Keratinocyte (primary cell): ENCODE data around the gene STK33. TPM values are rescaled to one million over a fixed set of nuclear protein-coding genes. Genes with fewer than 3 reads are reported as not detected.

Source experiments
- DNase-seq: peaks from one replicate; pipeline ENCODE4 v3.0.0-alpha.2; 2011; ENCODE audit warnings: low read depth, missing footprints, low spot score
- FAIRE-seq: peaks from 2 replicates; lab custom pipeline; 2011; peaks lifted over from hg19 to GRCh38; lab: Jason Lieb, UNC
- H2AFZ ChIP-seq: 2 replicates; pipeline ENCODE4 v1.6.0; 2012; ENCODE audit warnings: low read length, control low read depth, inconsistent platforms; ENCODE audit not compliant: control insufficient read depth
- H3K27ac ChIP-seq: 2 replicates; pipeline ENCODE4 v1.5.1; 2011; ENCODE audit warnings: low read length; ENCODE audit not compliant: control insufficient read depth, insufficient read depth
- H3K27me3 ChIP-seq: 3 replicates; pipeline ENCODE4 v1.6.0; 2011; ENCODE audit warnings: low read length; ENCODE audit not compliant: control insufficient read depth, insufficient read depth; ENCODE audit errors: extremely low read depth
- H3K36me3 ChIP-seq, 2 experiments: 2 replicates in 1 of 2; 3 replicates in 1 of 2; pipeline ENCODE4 v1.5.1; 2011; ENCODE audit warnings: low read length in 2 of 2, mild to moderate bottlenecking in 1 of 2; ENCODE audit not compliant: control insufficient read depth in 2 of 2, insufficient read depth in 2 of 2; ENCODE audit errors: extremely low read depth in 1 of 2
- H3K4me1 ChIP-seq: 3 replicates; pipeline ENCODE4 v1.5.1; 2011; ENCODE audit warnings: low read length; ENCODE audit not compliant: control insufficient read depth, insufficient read depth; ENCODE audit errors: extremely low read depth
- H3K4me2 ChIP-seq: 3 replicates; pipeline ENCODE4 v1.6.0; 2011; ENCODE audit warnings: low read depth, low read length; ENCODE audit not compliant: control insufficient read depth, insufficient read depth; ENCODE audit errors: extremely low read depth
- H3K4me3 ChIP-seq, 3 experiments: fragments of 200-600 bp in 1 of 3; sonication (generic) in 1 of 3; 2 replicates in 2 of 3; 3 replicates in 1 of 3; pipeline ENCODE4 v1.5.1; 2011 to 2016; ENCODE audit warnings: low read length in 3 of 3, mild to moderate bottlenecking in 3 of 3, control low read depth in 2 of 3, inconsistent platforms in 1 of 3, low read depth in 1 of 3, mixed read lengths in 1 of 3, mixed run types in 1 of 3, moderate library complexity in 1 of 3; ENCODE audit not compliant: control insufficient read depth in 2 of 3, insufficient read depth in 2 of 3; ENCODE audit errors: extremely low read depth in 1 of 3
- H3K79me2 ChIP-seq: 2 replicates; pipeline ENCODE4 v1.6.0; 2012; ENCODE audit warnings: low read length; ENCODE audit not compliant: control insufficient read depth, insufficient read depth
- H3K9ac ChIP-seq: 3 replicates; pipeline ENCODE4 v1.6.0; 2011; ENCODE audit warnings: low read length; ENCODE audit not compliant: control insufficient read depth, insufficient read depth; ENCODE audit errors: extremely low read depth
- H3K9me1 ChIP-seq: 3 replicates; pipeline ENCODE4 v1.6.0; 2011; ENCODE audit warnings: low read length; ENCODE audit not compliant: control insufficient read depth, insufficient read depth; ENCODE audit errors: extremely low read depth
- H3K9me3 ChIP-seq: 2 replicates; pipeline ENCODE4 v1.5.1; 2012; ENCODE audit warnings: low read depth, low read length; ENCODE audit not compliant: control insufficient read depth
- H4K20me1 ChIP-seq: 3 replicates; pipeline ENCODE4 v1.6.0; 2011; ENCODE audit warnings: low read length; ENCODE audit not compliant: control insufficient read depth, insufficient read depth; ENCODE audit errors: extremely low read depth
- EZH2 ChIP-seq: IDR thresholded peaks from one replicate; pipeline ENCODE4 v1.6.1; 2012; ENCODE audit warnings: inconsistent platforms, mild to moderate bottlenecking, low read length, moderate library complexity
- dilution Hi-C: fragments of 300-500 bp; cut with MboI; formaldehyde crosslinking; loops from one replicate; pipeline ENCODE4 v1.7.0; 2020; ENCODE audit warnings: low sequenced_read_pairs; ENCODE audit not compliant: extremely low pct_ligation_motif_present
- polyA plus RNA-seq, 5 experiments: library from polyadenylated mRNA; depleted of rRNA in 3 of 5; stranded (reverse) in 3 of 5; stranded (forward) in 1 of 5; unstranded in 1 of 5; fragments of >200 nt; gene quantifications; 1 replicate in 1 of 5; 2 replicates in 3 of 5; 3 replicates in 1 of 5; pipeline versions ENCODE4 v1.2.1 to v1.2.3, GENCODE V29; 2011 to 2012; ENCODE audit warnings: missing spikeins in 2 of 5, low read depth in 1 of 5, low replicate concordance in 1 of 5
- TF ChIP-seq, protein P1 (sequence below), 3 experiments: IDR thresholded peaks in 1 of 3; conservative IDR thresholded peaks in 1 of 3; optimal IDR thresholded peaks in 1 of 3; 2 replicates in 2 of 3; 3 replicates in 1 of 3; pipeline versions ENCODE3 to v1.5.1; 2011; ENCODE audit warnings: low read length in 3 of 3, mild to moderate bottlenecking in 3 of 3, moderate library complexity in 2 of 3, control low read depth in 1 of 3, inconsistent platforms in 1 of 3; ENCODE audit not compliant: insufficient read depth in 2 of 3; ENCODE audit errors: extremely low read depth in 1 of 3

The STK33 gene
- polyA plus RNA-seq, 1 donor (not counting 4 experiments of a cell fraction or from before 2014, with no cell fraction given): 0.05 TPM

DNA sequence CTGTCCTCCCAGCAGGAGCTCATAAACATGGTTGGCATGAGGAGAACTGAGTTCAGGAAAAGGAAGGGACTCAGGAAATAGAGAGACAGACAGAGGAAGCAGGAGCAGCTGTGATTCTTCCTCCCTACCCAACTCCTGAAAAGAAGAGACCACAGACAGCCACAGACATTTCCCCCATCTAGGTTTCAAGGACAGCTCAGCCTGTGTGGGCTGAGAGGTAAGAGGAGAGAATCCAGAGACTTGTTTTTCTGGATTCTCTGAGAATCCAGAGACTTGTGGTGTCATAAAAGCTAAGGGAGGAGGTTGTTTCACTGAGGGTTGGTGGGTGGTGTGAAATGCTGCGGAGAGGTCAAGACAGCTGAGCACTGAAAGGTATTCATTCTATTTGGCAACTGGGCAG is 19.0 kb upstream of the STK33 start:
- DNase-seq (no peak), FAIRE-seq (no peak)
- H3K9ac ChIP-seq: no peak overlapping the region
- no peaks in the 10 kb centered on the region for H4K20me1 ChIP-seq
- peaks cover 0 to 7% of the 10 kb centered on the region in 2 experiments for H3K36me3 ChIP-seq
- no peaks in the 10 kb centered on the region for H3K9me3 ChIP-seq
- H3K4me1 ChIP-seq: peaks cover 7% of the 10 kb centered on the region
- TF ChIP-seq, protein P1, sequence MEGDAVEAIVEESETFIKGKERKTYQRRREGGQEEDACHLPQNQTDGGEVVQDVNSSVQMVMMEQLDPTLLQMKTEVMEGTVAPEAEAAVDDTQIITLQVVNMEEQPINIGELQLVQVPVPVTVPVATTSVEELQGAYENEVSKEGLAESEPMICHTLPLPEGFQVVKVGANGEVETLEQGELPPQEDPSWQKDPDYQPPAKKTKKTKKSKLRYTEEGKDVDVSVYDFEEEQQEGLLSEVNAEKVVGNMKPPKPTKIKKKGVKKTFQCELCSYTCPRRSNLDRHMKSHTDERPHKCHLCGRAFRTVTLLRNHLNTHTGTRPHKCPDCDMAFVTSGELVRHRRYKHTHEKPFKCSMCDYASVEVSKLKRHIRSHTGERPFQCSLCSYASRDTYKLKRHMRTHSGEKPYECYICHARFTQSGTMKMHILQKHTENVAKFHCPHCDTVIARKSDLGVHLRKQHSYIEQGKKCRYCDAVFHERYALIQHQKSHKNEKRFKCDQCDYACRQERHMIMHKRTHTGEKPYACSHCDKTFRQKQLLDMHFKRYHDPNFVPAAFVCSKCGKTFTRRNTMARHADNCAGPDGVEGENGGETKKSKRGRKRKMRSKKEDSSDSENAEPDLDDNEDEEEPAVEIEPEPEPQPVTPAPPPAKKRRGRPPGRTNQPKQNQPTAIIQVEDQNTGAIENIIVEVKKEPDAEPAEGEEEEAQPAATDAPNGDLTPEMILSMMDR (optimal IDR thresholded peaks at IDR 0.05 in 1 of 3, IDR thresholded peaks at IDR 0.05 in 1 of 3, conservative IDR thresholded peaks at IDR 0.05 in 1 of 3; ENCODE audit: extremely low read depth in 1 of 3, insufficient read depth in 2 of 3, low read length in 3 of 3): no peak
- TF ChIP-seq EZH2: no peak
- no peak overlapping the region for H3K4me2 ChIP-seq
- dilution Hi-C loops: no loop called here
- no peak overlapping the region for H3K27ac ChIP-seq
- no peaks in the 10 kb centered on the region for H3K79me2 ChIP-seq
- no peak overlapping the region for H2AFZ ChIP-seq
- H3K9me1 ChIP-seq: no peaks in the 10 kb centered on the region
- no peaks in the 10 kb centered on the region for H3K27me3 ChIP-seq
- H3K4me3 ChIP-seq: no peak overlapping the region

DNA sequence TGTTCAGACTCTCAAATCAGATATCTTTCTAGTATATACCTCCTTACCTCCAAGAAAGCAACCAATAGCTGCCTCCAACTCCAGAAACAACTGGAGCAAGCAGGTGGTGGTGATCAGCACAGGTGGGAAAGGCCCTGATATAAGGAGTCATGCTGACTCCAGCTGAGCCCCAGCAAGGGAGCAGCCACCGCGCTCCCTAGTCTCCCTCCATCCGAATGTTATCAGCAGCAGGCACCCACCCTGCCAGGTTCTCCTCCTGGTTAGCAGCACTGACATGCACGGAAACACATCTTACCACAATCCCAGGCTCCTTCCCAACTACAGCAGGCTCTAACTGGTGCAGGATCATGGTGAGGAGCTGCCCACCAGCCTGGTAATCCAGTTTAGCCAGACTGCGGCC is 18.5 kb upstream of the STK33 start:
- H3K27ac ChIP-seq: no peak overlapping the region
- dilution Hi-C loops: no loop called here
- FAIRE-seq: no peak

More for the DNA sequence above, 18.5 kb upstream of the STK33 start:
- peaks cover 0 to 7% of the 10 kb centered on the region in 2 experiments for H3K36me3 ChIP-seq
- peaks cover 7% of the 10 kb centered on the region for H3K4me1 ChIP-seq
- no peak overlapping the region for H3K9ac ChIP-seq
- no peaks in the 10 kb centered on the region for H3K79me2 ChIP-seq
- no peaks in the 10 kb centered on the region for H4K20me1 ChIP-seq
- H3K9me1 ChIP-seq: no peaks in the 10 kb centered on the region
- H3K4me2 ChIP-seq: no peak overlapping the region
- TF ChIP-seq, protein P1 (optimal IDR thresholded peaks at IDR 0.05 in 1 of 3, IDR thresholded peaks at IDR 0.05 in 1 of 3, conservative IDR thresholded peaks at IDR 0.05 in 1 of 3; ENCODE audit: extremely low read depth in 1 of 3, insufficient read depth in 2 of 3, low read length in 3 of 3): no peak
- no peak for TF ChIP-seq EZH2
- H3K27me3 ChIP-seq: no peaks in the 10 kb centered on the region
- H3K4me3 ChIP-seq: no peak overlapping the region
- DNase-seq: no peak
- no peaks in the 10 kb centered on the region for H3K9me3 ChIP-seq
- no peak overlapping the region for H2AFZ ChIP-seq
